NCI-H187 treated with DMSO at 0.1 percent for 48 hours (cell line): Measurements from ENCODE around the gene DCDC2.
"Not testable (repeated sequence)": the region's sequence is repeated elsewhere in the genome, so short reads cannot be mapped to it uniquely, and the experiment has no call there.

ENCODE experiments used
- DNase-seq: peaks from one replicate; lab custom pipeline; 2025; lab: John Stamatoyannopoulos, UW

Gene DCDC2

GRCh38 chr6:24357336-24358218 is at the start of gene DCDC2:
TSS of gene DCDC2 (minus strand) at chr6:24358059. CDS start at chr6:24357750, 309 bp downstream.
- peak; percentile 33 for DNase-seq

GRCh38 chr6:24405262-24405661 is 47.4 kb upstream of the DCDC2 start:
- DNase-seq = no peak

GRCh38 chr6:24403501-24403824 is 45.6 kb upstream of the DCDC2 start:
- no peak for DNase-seq

- peak; percentile 80 for DNase-seq
Measured at GRCh38 chr6:24402697-24403500, 45.0 kb upstream of the DCDC2 start, which contains the start of gene MRS2. TSS of gene MRS2 (plus strand) at chr6:24402936. CDS start at chr6:24403047, 111 bp downstream.

- DNase-seq = no peak
Measured at GRCh38 chr6:24401458-24401857, 43.6 kb upstream of the DCDC2 start.

- DNase-seq = not testable (repeated sequence)
Measured at GRCh38 chr6:24400045-24401039, 42.5 kb upstream of the DCDC2 start.

- DNase-seq = no peak
Measured at GRCh38 chr6:24397631-24398030, 39.8 kb upstream of the DCDC2 start.

GRCh38 chr6:24396824-24397223 is 39.0 kb upstream of the DCDC2 start:
- DNase-seq = no peak

GRCh38 chr6:24394780-24395437 is 37.0 kb upstream of the DCDC2 start:
- no peak for DNase-seq

- DNase-seq = no peak
Measured at GRCh38 chr6:24394061-24394779, 36.4 kb upstream of the DCDC2 start.

GRCh38 chr6:24391756-24392405 is 34.0 kb upstream of the DCDC2 start:
- no peak for DNase-seq

GRCh38 chr6:24391208-24391607 is 33.3 kb upstream of the DCDC2 start:
- no peak for DNase-seq

GRCh38 chr6:24387818-24388217 is 30.0 kb upstream of the DCDC2 start:
- DNase-seq = no peak

- no peak for DNase-seq
Measured at GRCh38 chr6:24385536-24386269, 27.8 kb upstream of the DCDC2 start.

GRCh38 chr6:24384369-24385130 is 26.7 kb upstream of the DCDC2 start:
- not testable (repeated sequence) for DNase-seq

- DNase-seq = not testable (repeated sequence)
Measured at GRCh38 chr6:24382891-24383494, 25.1 kb upstream of the DCDC2 start.

- DNase-seq = no peak
Measured at GRCh38 chr6:24382220-24382540, 24.3 kb upstream of the DCDC2 start.
